ENCODE results near the gene OR6N1. TPM values are rescaled to one million over a fixed set of nuclear protein-coding genes. Genes with fewer than 3 reads are reported as not detected.

Gene OR6N1
- total and polyA plus RNA-seq, 9 of the 15 experiments (the other 6 are each of a cell fraction or from before 2014, with no cell fraction given) = 0.01 to 0.07 TPM; not detected in 7

DNA sequence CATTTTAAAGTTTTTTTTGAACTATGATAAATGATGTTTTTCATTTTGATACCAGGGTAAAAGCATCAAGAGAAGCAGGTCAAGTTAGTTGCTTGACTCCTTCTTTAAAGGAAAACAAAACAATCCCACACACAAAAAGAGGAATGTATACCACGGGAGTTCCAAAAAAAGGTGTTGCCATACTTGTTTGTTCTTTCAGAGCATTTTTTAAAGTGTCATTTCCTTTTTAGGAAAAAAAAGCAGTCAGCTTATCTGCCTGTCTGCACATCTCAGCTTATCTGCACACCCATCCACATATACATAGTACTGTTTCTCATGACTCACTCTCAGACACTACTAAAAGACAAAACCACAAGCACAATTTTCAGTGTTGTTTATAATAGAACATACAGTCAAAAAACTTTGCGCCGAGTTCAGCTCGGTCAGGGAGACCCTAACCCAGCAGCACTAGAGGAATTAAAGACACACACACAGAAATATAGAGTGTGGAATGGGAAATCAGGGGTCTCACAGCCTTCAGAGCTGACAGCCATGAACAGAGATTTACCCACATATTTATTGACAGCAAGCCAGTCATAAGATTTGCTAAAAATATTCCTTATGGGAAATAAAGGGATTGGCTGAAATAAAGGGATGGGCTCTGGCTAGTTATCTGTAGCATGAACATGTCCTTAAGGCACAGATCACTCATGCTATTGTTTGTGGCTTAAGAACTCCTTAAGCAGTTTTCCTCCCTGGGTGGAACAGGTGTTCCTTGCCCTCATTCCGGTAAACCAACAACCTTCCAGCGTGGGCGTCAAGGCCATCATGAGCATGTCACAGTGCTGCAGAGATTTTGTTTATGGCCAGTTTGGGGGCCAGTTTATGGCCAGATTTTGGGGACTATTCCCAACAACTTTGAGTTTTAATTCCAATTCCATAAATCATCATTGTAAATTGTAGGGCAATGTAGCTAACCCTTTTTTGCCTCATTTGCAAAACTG lies 47.8 kb upstream of the OR6N1 start (continued):
- no peak for TF ChIP-seq HBP1 (CRISPR knock-in tag; IDR thresholded peaks at IDR 0.05)
- 0 out of 4 replicates have a peak, but pooled peaks have one; percentile 23 to 36 for TF ChIP-seq MAZ (CRISPR knock-in tag; conservative IDR thresholded peaks at IDR 0.05 in 1 of 2, IDR thresholded peaks at IDR 0.05 in 1 of 2)
- TF ChIP-seq ETV5 (CRISPR knock-in tag; IDR thresholded peaks at IDR 0.05; ENCODE audit: low read depth) = no peak
- TF ChIP-seq CREB1 (IDR thresholded peaks at IDR 0.05) = no peak
- TF ChIP-seq CREB1 (CRISPR knock-in tag; IDR thresholded peaks at IDR 0.05) = no peak
- TF ChIP-seq TEAD4 (IDR thresholded peaks at IDR 0.05; ENCODE audit: low read length) = peak; percentile 93
- TF ChIP-seq TEAD4 (CRISPR knock-in tag; IDR thresholded peaks at IDR 0.05; ENCODE audit: borderline replicate concordance) = no peak
- TF ChIP-seq LEF1 (IDR thresholded peaks at IDR 0.05) = peak; percentile 95
- TF ChIP-seq, protein P1, sequence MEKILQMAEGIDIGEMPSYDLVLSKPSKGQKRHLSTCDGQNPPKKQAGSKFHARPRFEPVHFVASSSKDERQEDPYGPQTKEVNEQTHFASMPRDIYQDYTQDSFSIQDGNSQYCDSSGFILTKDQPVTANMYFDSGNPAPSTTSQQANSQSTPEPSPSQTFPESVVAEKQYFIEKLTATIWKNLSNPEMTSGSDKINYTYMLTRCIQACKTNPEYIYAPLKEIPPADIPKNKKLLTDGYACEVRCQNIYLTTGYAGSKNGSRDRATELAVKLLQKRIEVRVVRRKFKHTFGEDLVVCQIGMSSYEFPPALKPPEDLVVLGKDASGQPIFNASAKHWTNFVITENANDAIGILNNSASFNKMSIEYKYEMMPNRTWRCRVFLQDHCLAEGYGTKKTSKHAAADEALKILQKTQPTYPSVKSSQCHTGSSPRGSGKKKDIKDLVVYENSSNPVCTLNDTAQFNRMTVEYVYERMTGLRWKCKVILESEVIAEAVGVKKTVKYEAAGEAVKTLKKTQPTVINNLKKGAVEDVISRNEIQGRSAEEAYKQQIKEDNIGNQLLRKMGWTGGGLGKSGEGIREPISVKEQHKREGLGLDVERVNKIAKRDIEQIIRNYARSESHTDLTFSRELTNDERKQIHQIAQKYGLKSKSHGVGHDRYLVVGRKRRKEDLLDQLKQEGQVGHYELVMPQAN (IDR thresholded peaks at IDR 0.05; ENCODE audit: borderline replicate concordance) = no peak
- no peak for TF ChIP-seq ZNF668 (CRISPR knock-in tag; IDR thresholded peaks at IDR 0.05)
- TF ChIP-seq E2F1 (CRISPR knock-in tag; IDR thresholded peaks at IDR 0.05) = no peak
- no peak for TF ChIP-seq ZNF212 (CRISPR knock-in tag; IDR thresholded peaks at IDR 0.05)
- no peak for TF ChIP-seq SRSF9 (IDR thresholded peaks at IDR 0.05; ENCODE audit: borderline replicate concordance, low read depth, low read length)
- no peak for TF ChIP-seq KDM4B (IDR thresholded peaks at IDR 0.05; ENCODE audit: borderline replicate concordance in 2 of 2, low read depth in 1 of 2)
- TF ChIP-seq TFAM (CRISPR knock-in tag; conservative IDR thresholded peaks at IDR 0.05) = no peak
- TF ChIP-seq HDAC6 (IDR thresholded peaks at IDR 0.05; ENCODE audit: low read depth, low read length) = no peak
- no peak for TF ChIP-seq RBM22 (IDR thresholded peaks at IDR 0.05; ENCODE audit: low read depth, low read length, poor library complexity, severe bottlenecking)
- TF ChIP-seq RBM34 (IDR thresholded peaks at IDR 0.05; ENCODE audit: borderline replicate concordance, insufficient read depth, low read length) = no peak
- no peak for TF ChIP-seq KAT8 (IDR thresholded peaks at IDR 0.05; ENCODE audit: low read depth)
- TF ChIP-seq HEY1 (CRISPR knock-in tag; IDR thresholded peaks at IDR 0.05; ENCODE audit: borderline replicate concordance) = no peak
- no peak for TF ChIP-seq SETDB1 (IDR thresholded peaks at IDR 0.05; ENCODE audit: low read length)

Measured in K562 (cell line).